HG03378 (cell line): ENCODE data around the gene TBC1D1.

ENCODE experiments used
- ATAC-seq: cut with Tn5 transposase; IDR thresholded peaks from one replicate; pipeline ENCODE4 v1.9.1; 2021; ENCODE audit warnings: mild to moderate bottlenecking, moderate library complexity; ENCODE audit not compliant: unreplicated experiment

The TBC1D1 gene

DNA sequence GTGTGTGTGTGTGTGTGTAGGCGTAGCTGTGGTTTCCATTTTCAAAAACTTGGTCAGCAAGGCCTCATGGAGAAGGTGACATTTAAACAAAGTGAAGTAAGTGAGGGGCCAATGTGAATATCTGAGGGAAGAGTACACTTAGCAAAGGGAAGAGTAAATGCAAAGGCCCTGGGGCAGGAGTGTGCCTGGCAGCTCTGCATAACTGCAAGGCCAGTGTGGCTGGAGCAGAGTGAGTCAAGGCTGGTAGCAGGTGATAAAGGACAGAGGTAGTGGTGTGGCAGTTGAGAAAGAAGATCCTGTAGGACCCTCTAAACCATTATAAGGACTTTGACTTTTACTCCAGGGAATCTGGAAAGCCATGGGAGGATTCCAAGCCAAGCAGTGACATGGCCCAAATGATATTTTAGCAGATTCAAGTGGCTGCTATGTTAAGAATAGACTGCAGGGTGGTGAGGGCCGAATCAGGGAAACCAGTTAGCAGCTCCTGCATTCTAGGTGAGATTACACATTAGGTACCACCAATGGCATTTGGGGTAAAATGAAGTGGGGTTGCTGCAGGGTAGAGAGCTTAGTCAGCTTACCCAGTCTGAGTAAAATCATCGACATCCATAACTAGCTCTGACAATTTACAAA, 5.9 kb upstream of the TBC1D1 start:
- no peak for ATAC-seq

DNA sequence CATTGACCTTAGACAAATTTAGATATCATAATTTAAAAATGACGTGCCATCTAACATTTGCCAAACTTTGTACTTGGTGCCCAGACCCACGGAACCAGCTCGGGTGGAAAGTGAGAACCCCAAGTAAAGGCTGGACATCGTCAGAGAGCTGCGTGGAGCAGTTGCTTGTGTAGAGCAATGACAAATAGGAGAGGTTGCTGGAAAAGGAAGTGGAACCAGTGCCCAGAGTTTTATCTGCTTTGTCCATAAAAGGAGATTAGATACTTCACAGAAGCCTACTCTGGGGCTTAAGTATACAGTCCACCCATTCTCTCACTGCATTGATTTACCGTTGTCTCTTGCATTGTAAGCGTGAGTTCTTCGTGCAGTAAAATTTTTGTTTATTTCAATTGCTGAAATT, 5.4 kb upstream of the TBC1D1 start:
- no peak for ATAC-seq

DNA sequence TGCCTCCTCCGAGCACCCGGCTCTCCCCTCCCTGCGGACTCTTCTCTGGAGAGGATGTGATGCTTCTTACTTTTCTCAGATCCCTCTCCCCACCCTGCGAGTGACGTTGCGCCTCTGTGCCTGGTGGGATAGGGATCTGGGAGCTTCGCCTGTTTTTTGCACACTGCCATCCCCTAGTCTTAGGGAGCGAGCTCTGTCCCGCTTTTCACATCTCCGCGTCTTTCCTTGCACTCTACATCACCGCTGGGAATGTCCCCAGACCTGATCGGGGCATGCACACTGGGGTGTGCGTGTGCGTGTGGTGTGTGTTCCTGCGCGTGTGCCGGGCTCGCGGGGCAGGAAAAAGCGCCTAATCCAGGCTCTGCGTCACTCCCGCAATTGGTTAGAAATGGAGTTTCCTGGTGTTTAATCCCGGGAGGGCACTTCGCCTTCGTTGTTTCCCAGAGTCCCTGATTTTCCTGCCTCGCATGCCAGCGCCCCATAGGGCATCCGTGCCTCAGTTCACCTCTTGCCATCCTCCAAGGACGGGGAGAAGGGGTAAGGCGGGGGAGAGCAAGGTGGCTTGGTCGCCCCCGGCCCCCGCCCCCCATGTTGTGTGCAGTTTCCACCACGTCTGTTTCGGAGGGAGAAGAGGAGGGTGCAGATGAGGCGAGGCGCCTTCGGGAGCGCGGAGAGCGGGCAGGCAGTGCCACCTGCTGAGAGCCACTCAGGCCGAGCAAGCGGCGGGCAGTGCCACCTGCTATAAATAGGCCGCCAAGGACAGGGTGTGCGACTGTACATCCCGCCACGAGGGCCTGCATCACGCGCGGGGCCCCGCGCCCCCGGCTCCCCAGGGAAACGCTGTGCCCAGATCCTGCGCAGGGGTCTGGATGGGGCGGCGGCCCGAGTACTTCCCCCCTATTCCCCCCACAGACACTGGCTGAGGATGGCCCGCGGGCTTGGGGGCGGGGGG, 759 bp upstream of the TBC1D1 start:
- ATAC-seq = no peak

DNA sequence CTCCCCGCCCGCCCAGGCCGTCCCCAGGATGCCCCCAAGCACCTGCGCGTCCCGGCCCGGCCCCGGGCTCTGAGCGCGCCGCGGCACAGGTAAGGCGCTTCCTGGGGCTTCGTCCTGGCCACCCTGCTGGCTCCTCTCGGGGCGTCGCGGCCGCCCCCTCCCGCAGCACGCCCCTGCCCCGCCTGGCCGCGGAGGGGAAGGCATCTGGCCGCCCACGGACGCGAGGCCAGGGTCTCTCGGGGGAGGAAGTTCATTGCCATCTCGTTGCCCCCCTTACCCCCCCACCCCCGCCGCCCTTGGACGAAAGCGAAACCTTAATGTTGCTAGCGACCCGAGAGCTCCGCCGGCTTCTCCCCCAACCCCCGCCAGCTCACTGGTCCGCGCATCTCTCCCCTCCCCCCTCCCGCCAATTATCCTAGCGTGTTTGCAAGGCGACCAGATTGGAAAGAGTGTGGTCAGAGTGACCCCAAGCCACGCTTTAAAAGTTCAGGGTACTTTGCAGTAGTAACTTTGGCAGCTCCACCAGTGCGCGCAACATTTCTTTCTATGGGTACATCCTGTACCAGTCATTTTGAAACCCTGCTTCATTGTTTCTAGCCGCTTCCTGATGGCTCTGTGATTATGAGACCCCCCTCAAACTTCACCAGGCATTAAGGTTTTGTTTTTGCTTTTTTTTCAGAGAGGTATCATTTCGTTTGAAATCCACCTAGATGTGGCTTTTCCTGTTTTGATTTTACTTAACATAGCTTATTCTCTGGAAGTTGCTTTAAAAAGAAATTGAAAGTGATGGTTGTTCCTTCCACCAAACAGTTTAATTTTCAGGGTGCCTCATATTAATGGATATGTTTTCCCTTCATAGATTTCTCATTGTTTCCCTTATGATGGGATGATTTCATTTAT, 626 bp downstream of the TBC1D1 start:
- ATAC-seq = peak; percentile 77

DNA sequence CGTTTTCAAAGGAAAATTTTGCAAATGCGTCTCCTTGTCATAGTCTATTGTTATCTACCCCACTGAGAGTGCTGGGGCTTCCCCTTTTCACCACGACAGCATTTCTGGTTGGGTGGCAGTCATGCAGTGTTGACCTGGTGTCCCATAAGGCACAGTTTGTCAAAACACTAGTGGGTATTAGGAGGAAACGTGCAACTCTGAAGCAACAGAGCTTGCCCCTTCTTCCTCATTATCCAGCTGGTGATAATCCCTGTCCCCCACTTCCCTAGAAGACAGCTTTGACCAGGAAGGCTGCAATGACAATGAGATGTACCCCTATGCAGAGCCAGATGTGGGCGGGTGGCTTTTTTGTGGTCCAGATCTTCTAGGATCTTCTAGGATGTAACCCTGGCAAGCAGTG, 1.8 kb downstream of the TBC1D1 start:
- ATAC-seq = peak; percentile 63

DNA sequence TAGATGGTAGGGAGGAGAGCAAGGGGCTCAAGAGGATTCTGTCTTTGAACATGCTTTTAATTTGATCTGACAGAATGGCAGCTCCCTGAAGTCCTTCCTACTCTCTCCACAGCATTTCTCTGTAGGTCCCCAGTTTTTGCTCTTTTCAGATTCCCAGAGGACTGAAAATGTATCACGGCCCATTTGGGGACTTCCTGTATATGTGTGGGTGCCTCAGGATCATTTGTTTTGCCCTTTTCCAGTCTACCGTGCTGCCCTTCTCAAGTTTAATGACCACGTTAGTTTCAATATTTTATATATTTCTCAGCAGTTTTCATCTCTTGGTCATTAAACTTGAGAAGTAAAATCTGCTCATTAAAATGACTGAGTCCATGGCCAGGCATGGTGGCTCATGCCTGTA, 2.3 kb downstream of the TBC1D1 start:
- no peak for ATAC-seq

DNA sequence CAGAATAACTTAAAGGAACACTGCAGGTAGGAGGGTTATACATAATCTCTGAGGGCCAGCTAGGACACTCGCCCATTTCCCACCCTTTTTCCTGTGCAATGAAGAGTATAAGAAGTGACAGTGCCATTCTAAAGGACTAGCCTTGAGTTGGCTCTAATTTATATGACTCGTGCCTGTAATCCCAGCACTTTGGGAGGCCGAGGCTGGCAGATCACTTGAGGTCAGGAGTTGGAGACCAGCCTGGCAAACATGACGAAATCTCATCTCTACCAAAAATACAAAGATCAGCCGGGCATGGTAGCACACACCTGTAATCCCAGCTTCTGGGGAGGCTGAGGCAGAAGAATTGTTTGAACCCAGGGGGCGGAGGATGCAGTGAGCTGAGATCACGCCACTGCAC, 4.4 kb downstream of the TBC1D1 start:
- ATAC-seq = no peak

DNA sequence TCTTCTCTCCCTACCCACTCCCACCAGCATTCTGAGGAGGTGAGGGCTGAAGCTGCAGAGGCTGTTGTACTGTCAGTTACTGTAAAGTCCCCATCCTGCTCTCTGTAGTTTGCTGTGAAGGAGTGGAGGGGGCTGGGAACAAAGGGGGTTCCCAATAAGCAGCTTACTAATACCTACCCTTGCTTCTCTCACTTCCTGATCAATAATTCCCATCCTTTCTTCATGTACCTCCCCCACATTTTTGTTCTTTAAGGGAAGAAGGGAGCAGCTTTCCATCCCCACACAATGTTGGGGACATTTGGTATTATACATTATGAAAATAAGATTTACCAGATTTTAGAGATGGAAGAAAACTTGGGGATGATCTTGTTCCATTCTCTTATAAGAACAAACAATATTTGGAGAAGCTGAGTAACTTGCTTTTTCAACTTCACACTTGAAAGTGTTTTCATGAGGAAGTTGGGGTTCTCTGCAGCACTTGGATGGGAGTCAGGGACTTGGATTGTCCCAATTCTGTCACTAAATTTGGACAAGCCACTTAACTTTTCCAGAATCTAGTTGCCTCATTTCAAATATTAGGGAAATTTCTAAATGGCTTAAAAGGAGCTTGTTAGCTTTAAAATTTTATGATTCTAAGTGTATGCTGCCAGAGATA, 5.4 kb downstream of the TBC1D1 start:
- ATAC-seq = no peak

DNA sequence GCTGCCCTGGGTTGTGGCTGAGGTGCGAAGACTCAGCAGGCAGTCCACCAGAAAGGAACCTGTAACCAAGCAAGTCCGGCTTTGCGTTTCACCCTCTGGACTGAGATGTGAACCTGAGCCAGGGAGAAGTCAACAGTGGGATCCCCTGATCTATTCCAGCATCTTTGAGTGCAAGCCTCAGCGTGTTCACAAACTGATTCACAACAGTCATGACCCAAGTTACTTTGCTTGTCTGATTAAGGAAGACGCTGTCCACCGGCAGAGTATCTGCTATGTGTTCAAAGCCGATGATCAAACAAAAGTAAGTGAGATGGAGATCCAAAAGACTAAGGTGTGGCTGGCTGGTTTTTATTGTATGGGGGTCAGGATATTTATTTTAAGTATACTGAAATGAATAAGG, 11.3 kb downstream of the TBC1D1 start:
- no peak for ATAC-seq

DNA sequence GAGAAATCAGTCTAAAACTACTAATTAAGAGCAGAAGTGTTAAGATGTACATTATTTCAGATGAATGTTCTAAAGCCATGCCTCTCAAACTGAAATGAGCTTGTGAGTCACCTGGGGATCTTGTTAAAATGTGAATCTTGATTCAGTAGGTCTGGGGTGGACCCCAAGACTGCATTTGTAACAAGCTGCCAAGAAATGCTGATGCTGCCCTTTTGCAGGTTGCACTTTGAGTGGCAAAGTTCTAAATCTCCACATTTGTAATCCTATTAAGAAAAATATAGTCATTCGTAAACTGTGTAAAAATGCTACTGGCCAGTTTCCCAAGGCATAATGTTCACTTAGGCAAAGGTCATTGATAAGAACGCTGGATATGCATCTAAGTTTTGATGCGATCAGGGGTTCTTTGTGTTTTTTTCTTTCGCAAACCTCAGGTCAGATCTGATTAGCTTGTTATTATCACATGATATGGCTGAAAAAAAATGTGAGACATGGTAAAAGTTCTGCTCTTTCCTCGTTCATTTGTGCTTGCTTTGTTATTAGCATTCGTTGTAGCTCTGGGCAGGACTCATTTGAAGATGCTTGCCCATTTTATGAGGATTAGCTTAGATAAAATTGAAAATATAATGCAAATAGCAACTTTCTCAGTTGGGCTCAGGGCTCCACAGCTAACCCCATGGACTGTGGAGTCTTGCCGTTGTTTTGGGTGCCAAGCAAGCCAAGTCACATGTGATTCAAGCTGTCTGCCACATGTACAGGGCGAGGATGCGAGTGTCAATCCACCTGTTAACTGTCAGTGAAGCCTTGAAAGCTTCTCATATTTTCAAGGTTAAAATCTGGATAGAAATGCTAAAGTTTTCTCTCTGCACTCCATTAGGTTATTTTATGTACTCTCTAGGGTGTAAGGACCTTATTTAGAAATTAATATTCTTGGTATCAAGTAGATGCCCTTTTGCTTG, 12.1 kb downstream of the TBC1D1 start:
- ATAC-seq = no peak

DNA sequence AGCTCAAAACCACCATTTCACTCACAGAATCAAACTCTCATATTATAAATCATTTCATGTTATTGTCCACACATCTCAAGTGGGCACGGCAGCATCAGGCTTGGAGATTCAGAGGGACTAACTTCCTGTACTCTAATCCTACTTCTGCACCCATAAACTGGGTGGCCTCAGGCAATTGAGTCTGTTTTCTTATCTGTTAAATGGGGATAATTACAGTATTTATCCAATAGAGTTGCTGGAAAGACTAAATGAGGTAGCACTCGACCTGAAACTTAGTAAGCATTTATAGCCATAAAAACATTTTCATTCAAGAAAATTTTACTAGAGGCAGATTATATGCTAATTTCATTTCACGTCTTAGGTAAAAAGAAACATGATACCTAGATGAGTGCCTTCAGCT, 13.0 kb downstream of the TBC1D1 start:
- ATAC-seq = no peak

DNA sequence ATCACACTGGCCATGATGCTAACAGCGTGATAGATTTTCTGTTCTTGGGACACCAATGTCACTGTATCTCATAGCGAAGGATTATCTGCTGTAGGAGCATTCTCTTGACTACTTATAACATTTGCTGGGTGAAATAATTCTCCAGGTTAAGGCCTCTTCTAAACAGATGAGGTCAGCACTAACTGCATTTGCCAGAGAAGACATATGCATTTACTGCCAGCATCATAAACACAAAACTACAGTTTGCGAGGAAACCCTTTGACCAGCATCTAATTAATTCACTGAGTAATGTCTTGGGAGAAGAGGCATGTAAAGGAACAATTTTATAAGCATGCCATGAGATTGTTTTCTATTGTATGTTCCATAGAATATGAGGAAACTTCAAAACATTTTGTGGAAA, 13.9 kb downstream of the TBC1D1 start:
- ATAC-seq = no peak

DNA sequence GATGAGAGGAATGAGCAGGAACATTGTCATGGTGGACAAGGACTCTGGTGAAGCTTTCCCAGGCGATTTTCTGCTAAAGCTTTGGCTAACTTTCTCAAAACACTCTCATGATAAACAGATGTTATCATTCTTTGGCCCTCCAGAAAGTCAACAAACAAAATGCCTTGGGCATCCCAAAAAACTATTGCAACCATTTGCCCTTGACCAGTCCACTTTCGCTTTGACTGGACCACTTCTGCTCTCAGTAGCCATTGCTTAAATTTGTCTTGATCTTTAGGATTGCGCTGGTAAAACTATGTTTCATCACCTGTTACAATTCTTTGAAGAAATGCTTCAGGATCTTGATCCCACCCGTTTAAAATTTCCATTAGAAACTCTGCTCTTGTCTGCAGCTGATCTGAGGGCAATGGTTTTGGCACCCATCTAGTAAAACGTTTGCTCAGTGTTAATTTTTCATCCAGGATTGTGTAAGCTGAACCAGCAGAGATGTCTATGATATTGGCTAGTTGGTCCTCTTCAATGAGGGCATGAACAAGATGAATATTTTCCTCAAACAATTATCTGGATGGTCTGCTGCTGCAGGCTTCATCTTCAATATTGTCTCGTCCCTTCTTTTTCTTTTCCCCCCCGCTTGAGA, 14.8 kb downstream of the TBC1D1 start:
- no peak for ATAC-seq

DNA sequence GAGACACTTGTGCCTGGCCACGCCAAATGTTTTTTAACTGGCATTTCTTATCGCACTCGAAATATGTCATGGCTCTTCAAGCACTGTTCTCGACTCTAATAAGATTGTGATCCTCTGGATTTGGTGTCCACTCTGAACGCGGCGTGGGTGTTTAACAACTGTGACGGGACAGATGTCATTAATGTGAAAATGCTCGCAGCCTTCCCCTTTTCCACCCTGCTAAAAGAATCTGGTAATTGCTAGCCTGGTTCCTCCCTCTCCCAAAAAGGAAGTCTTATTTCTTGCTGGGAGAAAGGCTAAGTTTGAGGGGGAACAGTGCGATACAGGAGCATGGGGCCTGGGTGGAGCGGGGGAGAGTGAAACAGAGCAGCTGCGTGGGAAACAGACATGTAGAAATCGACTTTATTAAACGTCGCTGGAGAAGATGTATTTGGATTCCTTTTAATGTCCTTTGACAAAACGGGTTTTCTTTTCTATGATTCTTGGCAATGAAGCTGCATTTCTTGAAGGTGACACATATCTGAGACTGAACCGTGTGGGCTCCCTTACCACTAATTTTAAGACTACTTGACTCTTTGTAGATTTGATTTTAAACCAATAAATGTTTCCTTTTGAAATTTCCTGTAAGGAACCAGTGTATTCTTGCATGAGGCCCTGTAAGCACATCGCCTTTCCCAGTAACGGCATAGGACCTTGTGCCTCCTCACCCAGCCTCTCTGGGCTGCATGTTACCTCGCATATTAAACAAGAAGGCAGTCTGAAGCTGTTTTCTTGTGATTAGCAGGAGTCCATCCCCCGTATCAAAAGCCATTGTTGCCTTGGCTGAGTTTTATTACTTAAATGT, 17.8 kb downstream of the TBC1D1 start:
- ATAC-seq = no peak

DNA sequence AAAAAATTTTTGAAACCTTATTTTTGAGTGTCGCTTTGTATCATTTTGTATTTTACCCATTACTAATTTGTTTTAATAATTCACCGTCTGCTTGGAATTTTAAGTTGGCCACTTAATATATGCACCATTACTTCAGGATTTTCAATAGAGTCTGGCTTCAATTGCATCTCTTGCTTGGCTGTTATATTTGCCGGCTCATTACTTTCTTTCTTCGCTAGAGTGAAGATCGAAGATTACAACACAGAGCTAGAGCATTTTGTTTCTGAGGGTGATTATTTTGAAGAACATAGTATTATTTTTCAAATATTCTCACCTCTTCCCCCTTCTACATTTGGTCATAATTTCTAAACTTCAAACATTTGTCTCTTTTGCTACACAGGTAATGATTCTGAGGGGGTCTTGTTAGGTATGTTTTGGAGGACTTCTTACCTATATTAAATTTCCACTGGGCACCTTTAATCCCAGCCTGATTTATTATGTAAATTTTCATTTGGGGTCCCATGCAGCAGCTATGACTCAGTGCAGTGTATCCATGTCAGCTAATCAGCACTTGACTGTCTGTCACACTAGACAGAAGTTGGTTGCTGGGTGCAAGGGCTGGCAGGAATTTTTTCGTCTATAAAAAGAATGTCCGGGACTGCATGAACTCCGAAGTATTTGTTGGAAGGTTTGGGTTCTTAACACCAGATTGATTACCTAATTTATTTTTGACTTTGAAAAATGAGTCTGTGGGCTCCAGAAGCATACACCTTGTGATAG, 18.6 kb downstream of the TBC1D1 start:
- ATAC-seq = no peak

DNA sequence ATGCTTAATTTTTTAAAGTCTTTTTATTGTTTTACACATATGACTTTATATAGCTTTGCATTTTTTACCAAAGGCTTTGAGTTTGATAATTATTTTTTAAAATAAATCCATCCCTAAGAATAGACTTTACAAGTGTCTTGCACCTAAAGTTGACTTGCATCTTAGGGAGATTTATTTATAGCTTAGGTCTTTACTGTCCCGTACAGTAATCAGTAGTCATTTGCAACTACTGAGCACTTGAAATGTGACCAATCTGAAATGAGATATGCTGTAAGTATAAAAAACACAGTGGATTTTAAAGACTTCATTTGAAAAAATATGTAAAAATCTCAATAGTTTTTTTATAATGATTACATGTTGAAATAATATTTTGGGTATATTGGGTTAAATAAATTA, 19.2 kb downstream of the TBC1D1 start:
- no peak for ATAC-seq

DNA sequence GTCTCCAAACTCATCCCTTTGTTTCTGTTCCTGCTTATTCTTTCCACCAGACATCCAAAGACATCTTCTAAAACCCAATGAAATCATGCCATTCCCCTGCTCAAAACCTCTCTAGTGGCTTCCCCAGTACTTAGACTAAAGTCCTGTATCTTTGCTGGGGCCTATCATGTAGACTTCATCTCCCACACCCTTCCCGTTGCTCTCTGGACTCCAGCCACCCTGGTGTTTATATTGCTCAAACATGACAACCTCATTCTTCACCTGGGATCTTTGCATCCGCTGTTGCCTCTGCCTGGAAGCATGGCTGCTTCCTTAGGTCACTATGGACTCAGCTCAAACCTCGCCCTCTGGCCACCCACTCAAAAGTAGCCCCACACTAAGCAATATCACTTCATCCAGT, 23.7 kb downstream of the TBC1D1 start:
- no peak for ATAC-seq

DNA sequence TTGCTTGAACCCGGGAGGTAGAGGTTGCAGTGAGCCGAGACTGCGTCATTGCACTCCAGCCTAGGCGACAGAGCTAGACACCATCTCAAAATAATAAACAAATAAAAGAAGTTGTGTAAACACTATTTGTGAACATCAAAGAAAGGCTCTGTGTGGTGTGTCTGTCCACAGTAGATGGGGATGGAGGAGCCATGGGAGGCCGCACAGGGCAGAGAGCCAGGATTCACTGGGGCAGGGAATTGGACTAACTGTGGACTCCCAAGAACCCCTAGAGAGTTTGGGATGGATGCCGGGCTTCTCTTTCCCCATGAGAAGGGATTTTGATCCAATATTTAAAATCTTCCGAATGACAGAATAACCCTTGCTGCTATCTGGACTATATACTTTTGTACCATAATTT, 26.5 kb downstream of the TBC1D1 start:
- ATAC-seq = no peak
